Measurements from ENCODE around the gene BACH2. TPM values are rescaled to one million over a fixed set of nuclear protein-coding genes. Genes with fewer than 3 reads are reported as not detected.

The BACH2 gene
- total and polyA plus RNA-seq, 2 of the 8 experiments (the other 6 are each of a cell fraction or from before 2014, with no cell fraction given) = 1.9 to 5.9 TPM

GRCh38 chr6:89936177-89936576 lies 360.5 kb downstream of the BACH2 start:
- POLR2A ChIA-PET (ENCODE audit: partially characterized antibody) = no interaction called here
- Histone ChIP-seq H2AK5ac (ENCODE audit: low read depth, low read length) (no peak overlapping the region), H3K4ac (replicated peaks; ENCODE audit: insufficient read length, low read depth, low read length) (no peak overlapping the region), H3K27me3 (replicated peaks in 1 of 4; ENCODE audit: control insufficient read depth in 3 of 4, extremely low read depth in 1 of 4, insufficient read depth in 3 of 4, low read length in 3 of 4) (no peaks in the 10 kb centered on the region), H4K20me1 (replicated peaks in 1 of 2; ENCODE audit: control insufficient read depth in 1 of 2, insufficient read depth in 2 of 2, low read length in 2 of 2) (no peaks in the 10 kb centered on the region), H3K27ac (ENCODE audit: low read depth, low read length) (no peak overlapping the region), H3K79me1 (ENCODE audit: low read depth, low read length) (no peaks in the 10 kb centered on the region), H3K4me2 (ENCODE audit: insufficient read depth in 1 of 2, low read depth in 2 of 2, low read length in 2 of 2) (no peak overlapping the region), H3K18ac (ENCODE audit: extremely low read depth, low read length) (no peak overlapping the region), H3K56ac (replicated peaks; ENCODE audit: insufficient read length, low read depth, low read length) (no peak overlapping the region), H3K9me3 (ENCODE audit: insufficient read depth in 2 of 2, low read depth in 1 of 2, low read length in 1 of 2) (no peaks in the 10 kb centered on the region), H3K14ac (ENCODE audit: insufficient read length) (no peak overlapping the region), H2AFZ (ENCODE audit: low read length) (no peak overlapping the region), H4K91ac (replicated peaks; ENCODE audit: insufficient read length, low read length) (no peak overlapping the region), H3K79me2 (ENCODE audit: control insufficient read depth in 1 of 2, insufficient read depth in 2 of 2, low read length in 2 of 2) (no peaks in the 10 kb centered on the region), H2BK120ac (replicated peaks; ENCODE audit: low read depth, low read length) (no peak overlapping the region), H2BK20ac (ENCODE audit: low read length) (no peak overlapping the region), H3K4me3 (ENCODE audit: extremely low read depth in 1 of 4, insufficient read depth in 2 of 4, low read depth in 3 of 4, low read length in 4 of 4) (no peak overlapping the region), H3K4me1 (replicated peaks in 1 of 4; ENCODE audit: control insufficient read depth in 3 of 4, insufficient read depth in 4 of 4, low read length in 3 of 4) (no peaks in the 10 kb centered on the region; a peak in 3 of 7 replicates), H2BK12ac (ENCODE audit: low read depth, low read length) (no peak overlapping the region), H4K8ac (ENCODE audit: extremely low read depth, insufficient read depth, low read length) (no peak overlapping the region), H3K9ac (replicated peaks in 1 of 4; ENCODE audit: extremely low read depth in 1 of 4, low read depth in 3 of 4, low read length in 3 of 4) (no peak overlapping the region), H2BK15ac (ENCODE audit: low read length) (no peak overlapping the region), H3K23me2 (ENCODE audit: low read depth, low read length) (no peaks in the 10 kb centered on the region), H3K36me3 (ENCODE audit: control insufficient read depth in 2 of 4, insufficient read depth in 4 of 4, low read length in 3 of 4) (peaks cover 0 to 5% (median 0%) of the 10 kb centered on the region in 4 experiments; a peak in 1 of 8 replicates), H3K23ac (ENCODE audit: insufficient read length) (no peak overlapping the region), H2BK5ac (ENCODE audit: low read depth, low read length) (no peak overlapping the region), H4K5ac (ENCODE audit: insufficient read length, low read depth, low read length) (no peak overlapping the region)
- CTCF ChIA-PET (ENCODE audit: partially characterized antibody) = interaction anchor here (0.8 to 1.1 kb wide), 2 partner anchors 541 to 543 kb away, joined by 4 read pairs; no protein-coding TSS in a partner anchor
- WGBS, 2 experiments (ENCODE audit: extremely low coverage in 1 of 2, insufficient coverage in 1 of 2, insufficient read length in 1 of 2, insufficient replicate concordance in 2 of 2, low coverage in 1 of 2, low lambda C conversion rate in 2 of 2, missing lambda C conversion rate in 1 of 2) = 80% methylated on average over 1 of the region's 1 CpG; no CpG with 5 or more reads in 1 of the 2 experiments
- no peak for DNase-seq (ENCODE audit: low read depth in 1 of 2, low spot score in 2 of 2)
- no peak for FAIRE-seq
- TF ChIP-seq ASH2L (IDR thresholded peaks at IDR 0.05; ENCODE audit: low read length) (no peak), POU5F1 (IDR thresholded peaks at IDR 0.05; ENCODE audit: low read depth, low read length) (no peak), PHF8 (conservative IDR thresholded peaks at IDR 0.05; ENCODE audit: low read depth, low read length) (no peak), EP300 (IDR thresholded peaks at IDR 0.05; ENCODE audit: borderline replicate concordance in 1 of 2, low read depth in 2 of 2, low read length in 2 of 2) (no peak), CHD1 (IDR thresholded peaks at IDR 0.05; ENCODE audit: low read depth, low read length) (no peak), TAF7 (optimal IDR thresholded peaks at IDR 0.05; ENCODE audit: borderline replicate concordance, low read depth, low read length) (no peak), TBP (IDR thresholded peaks at IDR 0.05; ENCODE audit: low read depth, low read length) (no peak)
